Urothelium cell line (cell line): ENCODE results near the gene ZNF558.

Experiments used
- DNase-seq: peaks from one replicate; pipeline ENCODE4 v3.0.0; 2011; ENCODE audit warnings: low spot score, mixed read lengths
- FAIRE-seq: peaks from 2 replicates; lab custom pipeline; 2011; peaks lifted over from hg19 to GRCh38; lab: Jason Lieb, UNC

The ZNF558 gene

DNA sequence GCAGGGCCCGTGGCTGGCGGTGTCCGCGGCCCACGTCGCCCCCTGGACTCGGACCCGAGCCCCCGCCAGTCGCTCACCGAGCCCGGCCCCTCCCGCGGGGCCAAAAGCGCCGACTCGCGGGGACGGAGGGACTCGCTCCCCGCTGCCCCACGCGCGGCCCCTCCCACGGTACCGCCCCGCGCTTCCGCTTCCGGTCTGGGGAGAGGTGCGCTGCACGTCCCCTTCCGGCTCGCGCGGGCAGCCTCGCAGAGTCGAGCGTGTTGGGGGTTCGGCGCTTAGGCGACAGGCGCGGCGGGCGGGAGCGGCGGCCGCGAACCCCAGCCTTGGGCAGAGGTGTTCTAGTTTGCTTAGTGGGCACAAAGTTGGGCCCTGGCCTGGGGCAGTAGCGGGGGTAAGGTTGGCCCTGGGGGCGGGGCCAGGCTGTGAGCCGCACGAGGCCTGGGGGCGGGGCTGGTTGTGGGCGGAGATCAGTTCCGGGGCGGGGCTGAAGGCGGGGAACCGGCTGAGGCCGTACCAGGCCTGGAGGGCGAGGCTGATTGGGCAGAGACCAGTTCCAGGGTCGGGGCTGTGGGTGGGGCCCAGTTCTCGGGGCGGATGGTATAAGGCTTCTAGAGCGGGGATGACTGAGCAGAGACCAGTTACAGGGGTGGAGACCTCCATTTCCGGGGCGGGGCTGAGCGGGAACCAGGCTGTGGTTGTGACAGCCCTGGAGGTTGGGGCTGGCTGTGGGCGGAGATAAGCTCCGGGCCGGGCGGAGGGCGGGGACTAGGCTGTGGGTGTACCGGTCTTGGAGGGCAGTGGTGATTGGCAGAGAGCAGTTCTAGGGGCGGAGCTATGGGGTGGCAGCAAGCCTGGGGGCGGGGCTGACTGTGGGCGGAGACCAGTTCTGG lies at the start of gene ZNF558, which contains the start of gene MBD3L1:
Gene ZNF558 (minus strand): TSS at position 173 of the 890 bp plus-strand sequence. CDS start 9,645 bp downstream, outside the sequence.
Gene MBD3L1 (plus strand): TSS at position 246 of the 890 bp plus-strand sequence. CDS start 10,302 bp downstream, outside the sequence.
- peak; percentile 83 for FAIRE-seq

DNA sequence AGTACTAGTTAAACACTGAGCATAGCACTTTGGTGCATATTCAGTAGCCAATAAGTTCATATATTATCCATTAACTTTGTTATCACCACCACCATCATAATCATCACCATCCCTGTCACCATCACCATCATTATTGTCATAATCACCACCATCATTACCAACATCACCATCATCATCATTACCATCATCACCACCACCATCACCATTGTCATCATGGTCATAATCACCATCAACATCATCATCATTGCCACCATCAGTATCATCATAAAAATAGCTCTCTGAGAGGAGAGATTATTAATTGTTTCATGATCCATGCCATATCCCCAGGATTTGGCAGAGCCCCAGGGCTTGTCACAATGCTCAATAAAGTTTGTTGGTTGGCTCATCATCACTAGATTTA lies 49.4 kb upstream of the ZNF558 start:
- no peak for FAIRE-seq
- DNase-seq = no peak

More for the DNA sequence above, at the start of gene ZNF558, which contains the start of gene MBD3L1:
- peak; percentile 94 for DNase-seq

DNA sequence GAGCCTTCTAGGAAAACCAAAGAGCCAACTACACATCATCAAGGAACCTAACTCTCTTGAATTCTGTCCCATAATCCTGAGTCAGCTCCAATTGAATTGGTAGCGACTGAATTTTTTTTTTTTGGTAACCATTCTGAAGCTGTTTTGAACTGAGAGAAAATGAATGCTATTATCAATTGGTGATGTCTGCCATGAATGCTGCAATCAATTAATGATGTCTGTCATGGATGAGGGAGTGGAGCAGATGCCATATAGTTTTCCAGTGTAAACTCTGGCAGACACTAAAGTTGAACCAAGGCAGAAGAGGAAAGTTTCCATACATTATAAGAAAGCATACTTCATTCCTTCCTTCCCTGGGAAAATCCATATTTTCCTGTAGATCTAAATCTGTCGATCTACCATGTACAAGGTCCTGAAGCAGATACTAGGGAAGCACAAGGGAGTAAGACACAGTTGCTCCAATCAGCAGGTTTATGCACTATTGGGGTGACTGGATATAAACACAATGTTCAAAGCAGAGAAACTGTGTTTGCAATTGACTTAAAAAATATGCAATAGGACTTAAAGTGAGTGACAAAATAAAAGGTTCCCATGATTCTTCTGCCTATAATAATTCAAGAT lies 48.9 kb upstream of the ZNF558 start:
- DNase-seq (no peak), FAIRE-seq (no peak)

DNA sequence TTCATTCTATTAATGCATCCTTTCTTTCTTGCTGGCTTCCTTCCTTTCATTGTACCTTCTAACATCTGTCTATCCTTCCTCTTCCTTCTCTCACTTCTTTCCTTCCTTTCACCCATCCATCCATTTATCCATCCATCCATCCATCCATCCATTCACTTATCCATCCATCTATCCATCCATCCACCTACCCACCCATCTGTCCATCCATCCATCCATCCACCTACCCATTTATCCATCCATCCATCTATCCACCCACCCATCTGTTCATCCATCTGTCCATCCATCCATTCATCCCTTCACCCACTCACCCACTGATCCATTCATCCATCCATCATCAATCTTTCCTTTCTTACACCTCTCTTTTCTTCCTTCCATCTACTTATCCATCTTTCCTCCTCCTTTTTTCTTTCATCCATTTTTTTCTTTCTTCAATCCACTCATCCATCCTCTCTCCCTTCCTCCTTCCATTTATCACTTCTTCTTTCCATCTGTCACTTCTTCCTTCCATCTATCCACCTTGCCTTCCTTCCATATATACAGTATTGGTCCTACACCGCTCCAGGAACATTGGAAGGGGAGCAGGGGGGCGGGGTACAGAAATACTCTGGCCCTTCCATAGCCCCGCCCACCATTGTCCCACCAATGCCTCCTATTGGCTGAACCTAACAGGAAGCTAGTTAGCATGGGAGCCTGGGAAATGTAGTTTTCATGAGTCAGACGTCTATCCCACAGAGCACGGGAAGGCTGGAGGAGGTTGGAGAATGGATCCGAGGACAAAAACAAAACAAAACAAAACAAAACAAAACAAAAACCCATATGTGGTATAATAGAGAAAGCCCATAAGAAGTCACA lies 46.0 kb upstream of the ZNF558 start:
- DNase-seq (peak; percentile 28), FAIRE-seq (no peak)

DNA sequence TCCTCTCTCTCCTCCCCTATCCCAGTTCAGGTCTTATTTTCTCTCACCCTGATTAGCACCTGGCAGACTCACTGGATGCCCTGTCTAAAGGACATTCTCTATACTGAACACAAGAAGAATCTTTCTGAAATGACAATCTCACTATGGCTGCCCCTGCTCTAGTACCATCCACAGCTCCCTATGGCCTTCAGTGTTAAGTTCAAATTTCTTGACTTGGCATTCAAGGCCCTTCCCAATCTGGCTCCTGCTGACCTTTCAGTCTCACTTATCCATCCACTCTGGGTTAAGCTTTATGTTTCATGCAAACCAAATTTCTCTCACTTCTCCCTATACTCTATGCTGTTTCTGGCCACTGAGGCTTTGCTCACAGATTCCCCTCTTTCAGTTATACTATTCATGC lies 34.2 kb upstream of the ZNF558 start:
- DNase-seq (no peak), FAIRE-seq (no peak)

DNA sequence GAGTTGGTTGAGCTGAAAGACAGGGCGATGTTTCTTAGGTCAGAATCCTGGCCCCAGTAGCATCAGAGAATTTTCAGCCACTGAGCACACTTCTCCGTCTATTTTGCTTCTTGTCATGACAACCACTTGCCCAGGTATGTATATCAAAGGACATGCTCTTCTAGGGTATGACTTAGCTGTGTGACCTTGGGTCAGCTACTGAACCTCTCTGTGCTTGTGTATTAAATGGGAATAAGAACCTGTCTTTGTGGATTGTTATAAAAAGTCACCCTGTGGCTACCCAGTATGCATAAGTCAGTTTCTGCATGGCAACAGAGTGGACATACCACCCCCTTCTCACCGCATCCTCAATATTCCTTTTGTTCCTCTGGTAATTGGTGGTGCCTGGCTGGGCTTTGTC lies 26.2 kb upstream of the ZNF558 start:
- FAIRE-seq = no peak
- DNase-seq = no peak

DNA sequence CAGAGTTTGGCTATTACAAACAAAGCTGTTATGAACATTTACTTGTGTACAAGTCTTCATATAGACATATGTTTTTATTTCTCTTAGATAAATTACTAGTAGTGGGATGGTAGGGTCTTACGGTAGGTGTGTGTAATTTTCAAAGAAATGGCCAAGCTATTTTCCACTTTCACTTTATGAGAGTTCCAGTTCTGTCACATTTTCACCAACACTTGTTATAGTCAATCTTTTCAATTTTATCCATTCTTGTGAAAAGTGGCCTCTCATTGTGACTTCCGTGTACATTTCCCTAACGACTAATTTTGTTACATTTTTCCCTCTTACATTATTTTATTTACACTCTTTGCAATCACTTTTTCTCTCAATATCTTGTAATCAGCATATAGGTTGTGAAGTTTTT lies 18.4 kb upstream of the ZNF558 start:
- DNase-seq = no peak
- FAIRE-seq = no peak

DNA sequence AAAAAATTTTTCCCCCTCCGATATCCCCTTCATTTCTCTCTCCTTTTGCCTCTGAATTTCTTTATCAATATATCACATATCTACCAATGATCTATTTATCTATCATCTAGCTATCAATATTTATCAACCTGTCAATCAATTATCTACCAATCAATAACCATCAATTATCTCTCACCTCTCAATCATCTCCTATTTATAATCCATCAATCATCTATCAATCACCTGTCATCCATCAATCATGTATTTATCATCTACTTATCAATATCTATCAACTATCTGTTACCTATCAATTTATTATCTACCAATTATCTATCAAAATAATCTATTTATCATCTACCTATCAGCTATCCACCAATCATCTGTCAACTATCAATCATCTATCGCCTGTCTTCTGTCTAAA lies 17.1 kb upstream of the ZNF558 start:
- FAIRE-seq = no peak
- DNase-seq = no peak

DNA sequence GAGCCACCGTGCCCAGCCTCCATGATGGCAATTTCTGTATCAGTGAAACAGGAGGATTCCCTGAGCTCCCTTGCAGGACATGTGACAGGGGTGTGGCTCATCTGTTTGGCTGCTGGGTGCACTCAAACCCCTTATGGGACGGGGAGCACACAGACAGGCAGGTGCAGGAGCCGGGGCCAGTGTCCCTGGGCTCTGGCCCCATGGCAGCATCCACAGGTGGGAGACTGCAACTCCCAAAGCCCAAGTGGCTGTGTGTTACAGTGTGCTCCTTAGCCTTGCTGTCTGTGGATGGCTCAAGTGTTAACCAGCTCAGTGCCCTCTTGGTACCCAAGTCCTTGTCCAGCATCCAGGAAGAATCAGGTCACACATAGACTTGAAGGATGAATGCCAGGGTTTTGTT lies 14.7 kb upstream of the ZNF558 start:
- FAIRE-seq (no peak), DNase-seq (no peak)

DNA sequence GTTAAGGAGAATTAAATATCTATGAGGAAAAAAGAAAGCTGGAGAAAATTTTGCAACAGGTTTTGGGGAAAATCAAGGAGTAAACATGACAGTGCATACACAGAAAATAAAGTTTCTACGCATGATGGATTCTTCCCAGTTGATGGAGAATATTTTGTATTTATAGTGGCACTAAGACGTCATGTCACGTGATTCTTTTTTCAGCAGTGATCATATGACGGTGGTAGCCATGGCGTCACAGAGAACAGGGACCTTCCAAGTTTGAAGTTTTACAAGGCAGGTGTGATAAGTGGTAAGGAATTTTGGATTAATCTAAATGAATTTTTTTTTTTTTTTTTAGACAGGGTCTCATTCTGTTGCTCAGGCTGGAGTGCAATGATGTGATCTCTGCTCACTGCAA lies 8.6 kb upstream of the ZNF558 start:
- DNase-seq = no peak
- FAIRE-seq = no peak

DNA sequence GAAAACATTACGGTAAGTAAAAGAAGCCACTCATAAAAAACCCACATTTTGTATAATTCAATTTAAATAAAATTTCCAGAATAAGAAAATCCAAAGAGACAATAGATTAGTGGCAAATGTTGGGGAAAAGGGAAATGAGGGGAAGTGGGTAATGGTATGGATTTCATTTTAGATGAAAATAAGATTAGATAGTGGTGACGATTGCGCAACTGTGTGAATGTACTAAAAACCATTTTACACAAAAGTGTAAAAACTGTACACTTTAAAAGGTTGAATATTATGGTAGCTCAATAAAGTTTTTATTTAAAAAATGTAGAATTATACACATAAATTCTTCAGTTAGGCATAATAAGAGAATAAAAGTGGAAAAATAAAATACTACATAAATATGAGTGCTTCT lies 3.8 kb upstream of the ZNF558 start:
- DNase-seq (no peak), FAIRE-seq (no peak)

DNA sequence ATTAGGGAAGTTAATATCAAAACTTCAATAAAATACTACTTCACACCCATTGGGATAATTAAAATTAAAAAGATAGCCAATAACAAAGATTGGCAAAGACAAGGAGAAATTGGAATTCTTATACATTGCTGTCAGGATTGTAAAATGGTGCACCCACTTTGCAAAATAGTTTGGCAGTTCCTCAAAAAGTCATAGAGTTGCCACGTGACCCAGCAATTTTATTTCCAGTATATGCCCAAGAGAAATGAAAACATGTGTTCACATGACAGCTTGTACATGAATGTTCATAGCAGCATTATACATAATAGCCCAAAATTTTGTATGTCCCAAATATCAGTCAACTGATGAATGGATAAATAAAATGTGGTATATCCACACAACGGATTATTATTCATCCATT lies 3.3 kb upstream of the ZNF558 start:
- FAIRE-seq (no peak), DNase-seq (no peak)

DNA sequence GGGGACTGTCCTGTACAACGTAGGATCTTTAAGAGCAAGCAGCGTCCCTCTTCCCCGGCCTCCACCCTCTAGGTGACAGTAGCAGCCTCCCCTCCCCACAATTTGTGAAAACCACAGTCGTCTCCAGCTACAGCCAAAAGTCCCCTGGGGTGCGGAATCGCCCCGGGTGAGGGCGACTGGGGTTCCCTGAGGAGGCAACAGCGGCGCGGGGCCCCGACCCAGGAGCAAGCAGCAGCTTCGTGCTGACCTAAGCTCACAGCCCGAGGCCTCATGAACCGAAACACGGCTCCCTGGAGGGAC lies 322 bp downstream of the ZNF558 start:
- FAIRE-seq = no peak
- no peak for DNase-seq

DNA sequence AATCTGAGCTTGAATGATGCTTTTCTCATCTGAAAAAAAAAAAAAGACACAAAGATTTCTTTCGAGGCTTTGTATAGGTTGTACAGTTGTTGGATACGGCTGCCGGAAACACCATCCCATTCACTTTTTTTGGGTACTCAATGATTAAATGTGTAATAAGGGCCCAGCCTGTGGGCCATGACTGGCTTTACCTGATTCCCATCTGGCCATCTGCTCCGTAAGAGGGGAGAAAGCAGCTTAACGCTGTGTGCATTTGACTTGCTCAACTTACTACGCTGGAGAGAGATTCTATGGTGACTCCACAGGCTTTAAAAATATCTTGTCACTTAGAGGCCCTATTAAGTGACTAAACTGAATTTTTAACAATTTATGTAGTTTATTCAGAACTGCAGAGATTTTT lies 731 bp downstream of the ZNF558 start:
- FAIRE-seq (no peak), DNase-seq (no peak)

DNA sequence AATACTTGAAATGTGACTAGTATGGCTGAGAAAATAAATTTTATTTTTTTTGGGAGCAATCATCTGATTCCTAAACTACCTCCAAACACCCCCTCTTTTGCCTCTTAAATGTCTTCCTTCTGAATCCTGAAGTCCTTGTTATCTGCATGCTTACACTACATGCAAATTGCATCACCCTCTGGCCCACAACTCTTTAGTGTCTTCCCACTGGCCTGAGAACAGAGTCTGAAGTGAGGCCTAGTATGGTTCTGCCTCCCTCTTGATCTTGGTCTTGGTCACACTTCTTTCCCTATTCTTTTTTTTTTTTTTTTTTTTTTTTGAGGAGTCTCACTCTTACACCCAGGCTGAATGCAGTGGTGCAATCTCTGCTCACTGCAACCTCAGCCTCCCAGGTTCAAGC lies 4.8 kb downstream of the ZNF558 start:
- FAIRE-seq (no peak), DNase-seq (no peak)

DNA sequence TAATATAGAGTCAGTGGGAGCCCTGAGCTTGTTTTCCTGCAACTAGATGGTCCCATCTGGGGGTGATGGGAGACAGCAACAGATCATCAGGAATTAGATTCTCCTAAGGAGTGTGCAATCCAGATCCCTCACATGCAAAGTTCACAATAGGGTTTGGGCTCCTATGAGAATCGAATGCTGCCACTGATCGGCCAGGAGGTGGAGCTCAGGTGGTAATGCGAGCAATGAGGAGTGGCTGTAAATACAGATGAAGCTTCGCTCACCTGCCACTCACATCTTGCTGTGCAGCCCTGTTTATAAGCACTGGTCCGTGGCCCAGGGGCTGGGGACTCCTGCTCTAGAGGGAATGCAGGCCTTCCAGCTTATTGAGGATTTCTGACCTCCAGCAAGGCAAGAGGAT lies 5.7 kb downstream of the ZNF558 start:
- DNase-seq = no peak
- no peak for FAIRE-seq

DNA sequence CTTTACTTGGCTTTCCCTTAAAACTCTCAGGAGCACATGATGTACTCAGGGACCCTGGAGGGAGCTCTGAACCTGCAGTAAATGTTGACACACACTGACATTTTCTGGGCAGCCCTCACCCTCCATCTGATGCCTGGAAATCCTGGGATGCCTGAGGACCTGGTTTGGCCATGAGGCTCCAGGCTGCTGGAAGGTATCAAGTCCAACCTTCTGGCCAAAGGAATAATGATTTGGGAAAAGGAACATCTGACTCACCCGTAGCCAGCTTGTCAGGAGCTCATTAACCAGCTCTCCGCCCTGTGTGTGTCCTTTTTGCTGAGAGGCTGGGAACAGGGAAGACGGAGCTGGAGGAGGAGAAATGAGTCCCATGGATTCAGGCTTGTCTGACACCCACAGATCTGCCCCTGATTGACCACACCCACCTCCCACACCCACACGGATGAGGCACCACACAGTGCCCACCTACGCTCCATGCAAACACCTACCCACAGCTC lies 10.3 kb downstream of the ZNF558 start:
- FAIRE-seq = no peak

DNA sequence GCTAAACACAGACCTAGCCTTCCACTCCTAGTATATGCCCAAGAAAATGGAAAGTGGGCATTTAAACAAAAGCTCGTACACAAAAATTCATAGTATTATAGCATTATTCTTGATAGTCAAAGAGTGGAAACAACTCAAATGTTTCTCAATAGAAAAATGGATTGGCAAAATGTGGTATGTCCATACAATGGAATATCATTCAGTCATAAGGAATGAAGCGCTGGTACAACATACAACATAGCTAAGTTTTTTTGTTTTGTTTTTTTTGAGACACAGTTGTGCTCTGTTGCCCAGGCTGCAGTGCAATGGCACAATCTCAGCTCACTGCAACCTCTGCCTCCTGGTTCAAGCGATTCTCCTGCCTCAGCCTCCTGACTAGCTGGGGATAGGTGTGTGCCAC lies 11.9 kb downstream of the ZNF558 start:
- DNase-seq = no peak
- FAIRE-seq = no peak

More for the DNA sequence above, 10.3 kb downstream of the ZNF558 start:
- DNase-seq = no peak

DNA sequence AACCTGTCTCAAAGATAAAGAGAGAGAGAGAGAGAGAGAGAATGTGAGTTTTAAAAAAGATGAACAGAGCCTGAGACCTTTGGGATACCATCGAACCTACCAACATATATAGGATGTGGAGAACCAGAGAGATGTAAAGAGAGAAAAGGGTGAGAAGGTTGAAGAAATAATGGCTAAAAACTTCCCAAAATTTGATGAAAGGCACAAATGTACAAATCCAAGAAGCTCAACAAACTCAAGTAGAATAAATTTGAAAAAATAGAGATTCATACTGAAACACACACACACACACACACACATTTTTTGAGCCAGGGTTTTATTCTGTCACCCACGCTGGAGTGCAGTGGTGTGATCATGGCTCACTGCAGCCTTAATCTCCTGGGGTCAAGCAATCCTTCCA lies 16.3 kb downstream of the ZNF558 start:
- DNase-seq (no peak), FAIRE-seq (no peak)

DNA sequence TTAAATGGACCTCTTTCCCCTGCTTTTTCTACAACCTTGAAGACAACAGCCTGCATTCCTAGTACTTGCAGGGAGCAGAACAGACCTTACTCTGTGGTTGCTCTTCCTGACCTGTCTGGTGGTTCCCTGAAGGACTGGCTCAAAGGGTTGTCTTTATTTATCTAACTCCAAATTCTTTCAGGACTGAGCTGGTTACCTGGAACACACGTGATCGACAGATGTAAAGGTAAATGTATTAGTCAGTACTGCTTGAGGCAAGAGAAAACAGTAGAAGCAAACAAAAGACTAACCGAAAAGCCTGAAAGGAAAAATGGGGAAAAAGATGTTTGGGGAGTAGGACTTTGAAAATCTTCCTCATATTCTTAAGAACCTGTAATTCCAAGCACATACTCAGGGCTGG lies 17.9 kb downstream of the ZNF558 start:
- no peak for DNase-seq
- no peak for FAIRE-seq
